Fibroblast of lung (primary cell): ENCODE results near the gene IL31. TPM values are rescaled to one million over a fixed set of nuclear protein-coding genes. Genes with fewer than 3 reads are reported as not detected.

Experiments used
- DNase-seq, 2 donors: peaks; one replicate each; pipeline versions ENCODE4 v3.0.0 to v3.0.0-alpha.2; 2010; ENCODE audit warnings: low read depth in 2 of 2
- H2AFZ ChIP-seq: 2 replicates; pipeline ENCODE4 v1.5.1; 2012; ENCODE audit warnings: low read length, control low read depth, inconsistent platforms
- H3K27ac ChIP-seq: 2 replicates; pipeline ENCODE4 v1.5.1; 2011; ENCODE audit warnings: low read length, control low read depth; ENCODE audit not compliant: insufficient read depth
- H3K27me3 ChIP-seq: 2 replicates; pipeline ENCODE4 v1.5.1; 2011; ENCODE audit warnings: mild to moderate bottlenecking, low read length; ENCODE audit not compliant: control insufficient read depth, insufficient read depth
- H3K36me3 ChIP-seq: 2 replicates; pipeline ENCODE4 v1.5.1; 2011; ENCODE audit warnings: low read length; ENCODE audit not compliant: control insufficient read depth, insufficient read depth
- H3K4me1 ChIP-seq: 2 replicates; pipeline ENCODE4 v1.5.1; 2011; ENCODE audit warnings: low read length; ENCODE audit not compliant: control insufficient read depth, insufficient read depth; ENCODE audit errors: extremely low read depth
- H3K4me2 ChIP-seq: 2 replicates; pipeline ENCODE4 v1.5.1; 2011; ENCODE audit warnings: low read length, control low read depth; ENCODE audit not compliant: insufficient read depth; ENCODE audit errors: extremely low read depth
- H3K4me3 ChIP-seq, 4 experiments: fragments of 200-600 bp in 1 of 4; sonication (generic) in 1 of 4; replicated peaks in 1 of 4; 2 replicates each; pipeline ENCODE4 v1.5.1; 2011 to 2016; ENCODE audit warnings: low read length in 4 of 4, low read depth in 3 of 4, mild to moderate bottlenecking in 3 of 4, control low read depth in 2 of 4, inconsistent platforms in 1 of 4, mixed read lengths in 1 of 4; ENCODE audit not compliant: insufficient read depth in 1 of 4; ENCODE audit errors: control extremely low read depth in 1 of 4
- H3K79me2 ChIP-seq: 2 replicates; pipeline ENCODE4 v1.5.1; 2012; ENCODE audit warnings: mild to moderate bottlenecking, low read length, inconsistent platforms; ENCODE audit not compliant: control insufficient read depth, insufficient read depth
- H3K9ac ChIP-seq: 2 replicates; pipeline ENCODE4 v1.5.1; 2011; ENCODE audit warnings: mild to moderate bottlenecking, low read length, control low read depth; ENCODE audit not compliant: insufficient read depth
- H3K9me3 ChIP-seq: 2 replicates; pipeline ENCODE4 v1.5.1; 2012; ENCODE audit warnings: low read depth, low read length; ENCODE audit not compliant: control insufficient read depth, insufficient read depth
- H4K20me1 ChIP-seq: 2 replicates; pipeline ENCODE4 v1.5.1; 2011; ENCODE audit warnings: low read length; ENCODE audit not compliant: control insufficient read depth, insufficient read depth; ENCODE audit errors: extremely low read depth
- EZH2 ChIP-seq: IDR thresholded peaks from 2 replicates; pipeline ENCODE4 v1.5.1; 2012; ENCODE audit warnings: low read length, control low read depth, mild to moderate bottlenecking; ENCODE audit errors: missing control alignments
- polyA plus RNA-seq, 2 donors: library from polyadenylated mRNA; depleted of rRNA in 1 of 2; stranded (reverse) in 1 of 2; unstranded in 1 of 2; fragments of >200 nt; gene quantifications; 2 replicates each; pipeline ENCODE4 v1.2.1, GENCODE V29; 2011 to 2012; ENCODE audit warnings: missing spikeins in 1 of 2
- total RNA-seq: library from RNA; depleted of rRNA; stranded (reverse); fragments of >200 nt; gene quantifications from 2 replicates; pipeline ENCODE4 v1.2.1, GENCODE V29; 2014
- TF ChIP-seq, protein P1 (sequence below), 2 donors: IDR thresholded peaks in 1 of 2; conservative IDR thresholded peaks in 1 of 2; 1 replicate in 1 of 2; 2 replicates in 1 of 2; pipeline ENCODE4 v1.5.1; 2011 to 2012; ENCODE audit warnings: low read length in 2 of 2, control low read depth in 1 of 2, inconsistent platforms in 1 of 2, low read depth in 1 of 2, mild to moderate bottlenecking in 1 of 2

IL31 gene
- total and polyA plus RNA-seq, 2 donors (not counting 1 experiment from before 2014, with no cell fraction given): not detected

DNA sequence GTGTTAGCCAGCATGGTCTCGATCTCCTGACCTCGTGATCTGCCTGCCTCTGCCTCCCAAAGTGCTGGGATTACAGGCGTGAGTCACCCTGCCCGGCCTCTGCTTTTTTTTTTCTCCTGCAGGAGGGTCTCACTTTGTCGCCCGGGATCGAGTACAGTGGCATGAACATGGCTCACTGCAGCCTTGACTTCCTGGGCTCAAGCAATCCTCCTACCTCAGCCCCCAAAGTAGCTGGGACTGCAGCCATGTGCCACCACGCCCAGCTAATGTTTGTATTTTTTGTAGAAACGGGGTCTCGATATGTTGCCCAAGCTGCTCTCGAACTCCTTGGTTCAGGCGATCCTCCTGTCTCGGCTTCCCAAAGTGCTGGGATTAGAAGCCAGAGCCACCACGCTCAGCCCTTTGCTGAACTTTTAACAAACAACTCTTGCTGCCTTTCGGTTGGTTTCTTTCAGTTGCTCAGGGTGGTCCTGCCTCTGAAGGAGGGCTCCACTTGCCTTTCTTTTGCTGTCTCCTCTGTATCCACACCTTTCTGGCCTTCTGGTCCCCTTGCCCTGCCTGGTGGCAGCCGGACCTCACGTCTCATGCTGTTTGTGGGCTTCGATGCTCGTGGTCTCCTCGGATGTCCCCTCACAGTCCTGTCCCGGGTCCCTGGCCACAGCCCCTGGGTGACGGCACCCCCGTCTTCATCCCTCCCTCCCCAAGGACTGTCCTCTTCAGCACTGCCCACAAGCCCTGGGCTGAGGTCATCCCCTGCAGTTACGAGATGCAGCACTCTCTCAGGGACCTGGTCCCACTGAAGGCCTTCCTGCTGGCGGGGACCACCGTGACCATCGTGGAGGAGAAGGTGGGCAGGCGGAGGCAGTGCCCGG lies 25.7 kb upstream of the IL31 start:
- Histone ChIP-seq H3K79me2 (no peaks in the 10 kb centered on the region), H3K27me3 (peaks cover 7% of the 10 kb centered on the region), H3K4me2 (no peak overlapping the region), H3K9me3 (no peaks in the 10 kb centered on the region), H3K4me1 (no peaks in the 10 kb centered on the region), H3K36me3 (no peaks in the 10 kb centered on the region), H2AFZ (no peak overlapping the region), H3K9ac (no peak overlapping the region), H4K20me1 (no peaks in the 10 kb centered on the region), H3K4me3 (no peak overlapping the region), H3K27ac (no peak overlapping the region)
- no peak for DNase-seq
- TF ChIP-seq EZH2: no peak
- TF ChIP-seq, protein P1, sequence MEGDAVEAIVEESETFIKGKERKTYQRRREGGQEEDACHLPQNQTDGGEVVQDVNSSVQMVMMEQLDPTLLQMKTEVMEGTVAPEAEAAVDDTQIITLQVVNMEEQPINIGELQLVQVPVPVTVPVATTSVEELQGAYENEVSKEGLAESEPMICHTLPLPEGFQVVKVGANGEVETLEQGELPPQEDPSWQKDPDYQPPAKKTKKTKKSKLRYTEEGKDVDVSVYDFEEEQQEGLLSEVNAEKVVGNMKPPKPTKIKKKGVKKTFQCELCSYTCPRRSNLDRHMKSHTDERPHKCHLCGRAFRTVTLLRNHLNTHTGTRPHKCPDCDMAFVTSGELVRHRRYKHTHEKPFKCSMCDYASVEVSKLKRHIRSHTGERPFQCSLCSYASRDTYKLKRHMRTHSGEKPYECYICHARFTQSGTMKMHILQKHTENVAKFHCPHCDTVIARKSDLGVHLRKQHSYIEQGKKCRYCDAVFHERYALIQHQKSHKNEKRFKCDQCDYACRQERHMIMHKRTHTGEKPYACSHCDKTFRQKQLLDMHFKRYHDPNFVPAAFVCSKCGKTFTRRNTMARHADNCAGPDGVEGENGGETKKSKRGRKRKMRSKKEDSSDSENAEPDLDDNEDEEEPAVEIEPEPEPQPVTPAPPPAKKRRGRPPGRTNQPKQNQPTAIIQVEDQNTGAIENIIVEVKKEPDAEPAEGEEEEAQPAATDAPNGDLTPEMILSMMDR (conservative IDR thresholded peaks at IDR 0.05 in 1 of 2, IDR thresholded peaks at IDR 0.05 in 1 of 2; ENCODE audit: low read depth in 1 of 2, low read length in 2 of 2): no peak

DNA sequence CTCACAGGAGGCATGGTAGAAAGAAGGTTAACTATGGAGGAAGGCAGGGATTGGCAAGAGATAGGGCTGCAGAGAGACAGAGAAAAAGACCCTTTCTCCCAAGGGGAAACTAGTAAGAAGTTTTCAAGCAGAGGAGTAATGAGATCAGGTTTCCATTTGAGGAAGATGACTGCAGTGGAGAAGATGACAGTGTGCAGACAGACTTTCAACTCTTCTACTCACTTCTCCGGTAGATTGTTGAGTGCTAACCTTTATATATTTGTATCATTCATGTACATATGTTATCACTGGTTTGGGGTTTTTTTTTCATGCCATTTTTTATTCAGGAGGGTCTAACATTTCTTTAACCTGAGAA lies 23.6 kb upstream of the IL31 start:
- TF ChIP-seq, protein P1 (conservative IDR thresholded peaks at IDR 0.05 in 1 of 2, IDR thresholded peaks at IDR 0.05 in 1 of 2; ENCODE audit: low read depth in 1 of 2, low read length in 2 of 2): no peak
- no peak for TF ChIP-seq EZH2
- Histone ChIP-seq H3K27me3 (no peaks in the 10 kb centered on the region), H3K4me2 (no peak overlapping the region), H2AFZ (no peak overlapping the region), H3K36me3 (no peaks in the 10 kb centered on the region), H4K20me1 (no peaks in the 10 kb centered on the region), H3K79me2 (no peaks in the 10 kb centered on the region), H3K4me1 (no peaks in the 10 kb centered on the region), H3K9ac (no peak overlapping the region), H3K27ac (no peak overlapping the region), H3K9me3 (no peaks in the 10 kb centered on the region), H3K4me3 (no peak overlapping the region)
- no peak for DNase-seq

DNA sequence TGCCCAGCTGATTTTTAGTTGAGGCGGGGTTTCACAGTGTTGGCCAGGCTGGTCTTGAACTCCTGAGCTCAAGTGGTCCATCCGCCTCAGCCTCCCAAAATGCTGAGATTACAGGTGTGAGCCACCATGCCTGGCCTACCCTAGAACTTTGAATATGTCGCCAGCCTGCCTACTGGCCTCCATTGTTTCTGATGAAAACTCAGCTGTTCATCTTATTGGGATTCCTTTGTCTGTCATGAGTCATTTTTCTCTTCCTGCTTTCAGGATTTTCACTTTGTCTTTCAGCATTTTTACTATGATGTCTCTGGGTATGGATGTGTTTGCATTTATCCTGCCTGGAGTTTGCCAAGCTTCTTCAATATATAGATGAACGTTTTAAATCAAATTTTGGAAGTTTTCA lies 21.4 kb upstream of the IL31 start:
- TF ChIP-seq EZH2: no peak
- TF ChIP-seq, protein P1 (conservative IDR thresholded peaks at IDR 0.05 in 1 of 2, IDR thresholded peaks at IDR 0.05 in 1 of 2; ENCODE audit: low read depth in 1 of 2, low read length in 2 of 2): no peak
- Histone ChIP-seq H3K36me3 (no peaks in the 10 kb centered on the region), H3K9me3 (no peaks in the 10 kb centered on the region), H3K27me3 (no peaks in the 10 kb centered on the region), H3K79me2 (no peaks in the 10 kb centered on the region), H3K4me1 (no peaks in the 10 kb centered on the region), H2AFZ (no peak overlapping the region), H3K4me3 (no peak overlapping the region), H3K9ac (no peak overlapping the region), H4K20me1 (no peaks in the 10 kb centered on the region), H3K27ac (no peak overlapping the region), H3K4me2 (no peak overlapping the region)
- no peak for DNase-seq
